Measurements from ENCODE around the gene OLFM1. TPM values are rescaled to one million over a fixed set of nuclear protein-coding genes. Genes with fewer than 3 reads are reported as not detected.
"Not testable (repeated sequence)": the region's sequence is repeated elsewhere in the genome, so short reads cannot be mapped to it uniquely, and the experiment has no call there.

The OLFM1 gene
- total RNA-seq, 2 experiments from 2014 or later, result not detected

- H3K4me3 Mint-ChIP-seq; intact Hi-C loops (cut with DNase I, micrococcal nuclease); H3K4me1 Mint-ChIP-seq; H3K27ac Mint-ChIP-seq; POLR2A ChIA-PET; ATAC-seq; DNase-seq; H3K9me3 Mint-ChIP-seq (ENCODE audit: low read depth); H3K36me3 Mint-ChIP-seq (ENCODE audit: low read depth); CTCF ChIA-PET: not testable (repeated sequence)
- H3K27me3 Mint-ChIP-seq, result peaks cover 21% of the 10 kb centered on the region
These were observed 24.0 kb upstream of the OLFM1 start for GRCh38 chr9:135063466-135063865.

DNA sequence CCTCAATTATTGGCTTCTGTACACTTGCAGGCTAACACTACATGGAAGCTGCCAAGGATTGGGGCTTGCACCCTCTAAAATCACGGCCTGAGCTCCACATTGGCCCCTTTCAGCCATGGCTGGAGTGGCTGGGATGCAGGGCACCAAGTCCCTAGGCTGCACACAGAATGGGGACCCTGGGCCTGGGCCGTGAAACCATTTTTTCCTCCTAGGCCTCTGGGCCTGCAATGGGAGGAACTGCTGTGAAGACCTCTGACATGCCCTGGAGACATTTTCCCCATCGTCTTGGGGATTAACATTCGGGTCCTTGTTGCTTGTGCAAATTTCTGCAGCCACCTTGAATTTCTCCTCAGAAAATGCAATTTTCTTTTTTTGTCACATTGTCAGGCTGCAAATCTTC lies 23.6 kb upstream of the OLFM1 start:
- peaks cover 22% of the 10 kb centered on the region for H3K27me3 Mint-ChIP-seq
- POLR2A ChIA-PET; H3K4me1 Mint-ChIP-seq; H3K27ac Mint-ChIP-seq; ATAC-seq; DNase-seq; H3K36me3 Mint-ChIP-seq (ENCODE audit: low read depth); H3K4me3 Mint-ChIP-seq; H3K9me3 Mint-ChIP-seq (ENCODE audit: low read depth); intact Hi-C loops (cut with DNase I, micrococcal nuclease); CTCF ChIA-PET: not testable (repeated sequence)

DNA sequence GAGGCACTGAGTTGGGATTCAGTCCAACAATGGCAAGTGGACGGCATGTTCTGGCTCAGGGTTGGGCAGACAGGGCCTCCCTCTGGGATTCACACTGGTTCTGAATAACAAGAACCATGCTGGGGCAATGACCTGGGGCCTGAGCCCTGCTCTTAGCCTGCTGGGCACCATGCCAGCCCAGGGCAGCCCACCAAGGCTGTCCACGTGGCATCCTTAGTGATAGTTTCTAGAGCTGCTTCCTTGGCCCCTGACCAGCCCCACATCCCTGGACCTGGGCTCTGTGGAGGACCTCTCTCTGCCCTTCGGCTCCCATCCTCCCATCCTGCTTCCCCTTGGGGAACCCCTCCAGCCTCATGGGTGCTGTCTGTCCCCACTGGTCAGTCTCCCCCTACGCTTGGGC lies 22.3 kb upstream of the OLFM1 start:
- H3K4me3 Mint-ChIP-seq, result no peak overlapping the region
- ATAC-seq, result no peak
- H3K27ac Mint-ChIP-seq, result no peak overlapping the region
- H3K4me1 Mint-ChIP-seq, result no peaks in the 10 kb centered on the region
- intact Hi-C loops (cut with DNase I, micrococcal nuclease), result no loop called here
- CTCF ChIA-PET, result no interaction called here
- no peaks in the 10 kb centered on the region for H3K36me3 Mint-ChIP-seq (ENCODE audit: low read depth)
- POLR2A ChIA-PET, result no interaction called here
- H3K9me3 Mint-ChIP-seq (ENCODE audit: low read depth), result peaks cover 7% of the 10 kb centered on the region
- peaks cover 24% of the 10 kb centered on the region for H3K27me3 Mint-ChIP-seq
- no peak for DNase-seq

GRCh38 chr9:135065804-135066203 lies 21.7 kb upstream of the OLFM1 start:
- ATAC-seq (no peak), DNase-seq (no peak)
- H3K36me3 Mint-ChIP-seq (ENCODE audit: low read depth), result no peaks in the 10 kb centered on the region
- H3K4me1 Mint-ChIP-seq, result no peaks in the 10 kb centered on the region
- peaks cover 7% of the 10 kb centered on the region for H3K9me3 Mint-ChIP-seq (ENCODE audit: low read depth)
- H3K27ac Mint-ChIP-seq, result no peak overlapping the region
- ChIA-PET POLR2A (no interaction called here), CTCF (no interaction called here)
- intact Hi-C loops (cut with DNase I, micrococcal nuclease), result no loop called here
- H3K4me3 Mint-ChIP-seq, result no peak overlapping the region
- H3K27me3 Mint-ChIP-seq, result peaks cover 24% of the 10 kb centered on the region

DNA sequence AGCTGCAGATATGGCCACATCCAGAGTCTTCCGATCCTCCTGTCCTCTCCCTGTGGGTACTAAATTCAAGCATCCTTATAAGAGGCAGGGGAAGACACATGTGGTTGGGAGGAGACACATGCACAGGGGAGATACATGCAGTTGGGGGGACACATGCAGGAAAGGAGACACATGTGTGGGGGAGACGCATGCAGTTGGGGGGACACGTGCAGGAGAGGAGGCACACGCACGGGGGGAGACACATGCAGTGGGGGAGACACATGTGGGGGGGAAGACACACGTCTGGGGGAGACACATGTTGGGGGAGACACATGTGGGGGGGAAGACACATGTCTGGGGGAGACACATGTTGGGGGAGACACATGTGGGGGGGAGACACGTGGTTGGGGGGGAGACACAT lies 21.2 kb upstream of the OLFM1 start:
- H3K4me3 Mint-ChIP-seq, result no peak overlapping the region

GRCh38 chr9:135067096-135067710 lies 20.3 kb upstream of the OLFM1 start:
- ATAC-seq, result no peak
- ChIA-PET CTCF (no interaction called here), POLR2A (no interaction called here)
- peaks cover 25% of the 10 kb centered on the region for H3K27me3 Mint-ChIP-seq
- no peaks in the 10 kb centered on the region for H3K36me3 Mint-ChIP-seq (ENCODE audit: low read depth)
- peaks cover 7% of the 10 kb centered on the region for H3K9me3 Mint-ChIP-seq (ENCODE audit: low read depth)
- H3K4me1 Mint-ChIP-seq, result no peaks in the 10 kb centered on the region
- DNase-seq, result no peak
- no peak overlapping the region for H3K4me3 Mint-ChIP-seq
- intact Hi-C loops (cut with DNase I, micrococcal nuclease), result no loop called here
- no peak overlapping the region for H3K27ac Mint-ChIP-seq

More for the DNA sequence above, 21.2 kb upstream of the OLFM1 start:
- Mint-ChIP-seq H3K27ac (no peak overlapping the region), H3K27me3 (peaks cover 24% of the 10 kb centered on the region), H3K4me1 (no peaks in the 10 kb centered on the region), H3K9me3 (ENCODE audit: low read depth) (peaks cover 7% of the 10 kb centered on the region), H3K36me3 (ENCODE audit: low read depth) (no peaks in the 10 kb centered on the region)
- DNase-seq (no peak), ATAC-seq (no peak)
- ChIA-PET POLR2A (no interaction called here), CTCF (no interaction called here)
- intact Hi-C loops (cut with DNase I, micrococcal nuclease), result no loop called here

DNA sequence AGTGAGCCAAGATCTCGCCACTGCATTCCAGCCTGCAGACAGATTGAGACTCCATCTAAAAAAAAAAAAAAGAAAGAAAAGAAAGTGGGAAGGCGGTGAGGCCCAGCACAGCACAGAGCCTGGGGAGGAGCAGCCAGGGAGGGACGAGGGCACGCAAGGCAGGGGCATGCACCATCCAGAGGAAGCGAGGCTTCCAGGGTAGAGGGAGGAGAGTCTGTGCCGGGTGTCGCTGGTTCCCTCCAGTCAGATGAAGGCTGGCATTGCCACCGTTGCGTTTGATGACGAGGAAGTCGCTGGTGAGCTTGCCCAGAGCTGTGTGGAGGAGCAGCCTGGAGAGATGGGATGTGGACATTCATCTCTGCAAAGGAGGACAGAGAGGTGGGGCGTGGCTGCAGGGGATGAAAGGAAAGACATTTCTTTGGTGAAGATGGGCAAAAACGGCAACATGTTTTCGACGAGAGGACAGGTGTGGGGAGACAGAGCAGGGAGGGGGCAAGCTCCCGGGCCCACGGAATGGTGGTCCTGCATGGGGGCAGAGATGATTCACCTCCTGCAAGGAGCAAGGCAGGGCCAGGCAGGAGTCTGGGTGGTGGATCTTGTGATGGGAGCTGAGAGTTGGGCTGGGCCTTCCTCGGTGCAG lies 18.6 kb upstream of the OLFM1 start:
- H3K36me3 Mint-ChIP-seq (ENCODE audit: low read depth), result no peaks in the 10 kb centered on the region
- intact Hi-C loops (cut with DNase I, micrococcal nuclease), result no loop called here
- DNase-seq (no peak), ATAC-seq (no peak)
- H3K4me3 Mint-ChIP-seq, result no peak overlapping the region
- H3K27ac Mint-ChIP-seq, result no peak overlapping the region
- ChIA-PET CTCF (no interaction called here), POLR2A (no interaction called here)
- H3K9me3 Mint-ChIP-seq (ENCODE audit: low read depth), result peaks cover 7% of the 10 kb centered on the region
- peaks cover 22% of the 10 kb centered on the region for H3K27me3 Mint-ChIP-seq
- H3K4me1 Mint-ChIP-seq, result no peaks in the 10 kb centered on the region

- no peak overlapping the region for H3K4me3 Mint-ChIP-seq
- CTCF ChIA-PET, result no interaction called here
- peaks cover 2% of the 10 kb centered on the region for H3K9me3 Mint-ChIP-seq (ENCODE audit: low read depth)
- ATAC-seq (no peak), DNase-seq (no peak)
- no peak overlapping the region for H3K27ac Mint-ChIP-seq
- peaks cover 22% of the 10 kb centered on the region for H3K27me3 Mint-ChIP-seq
- no peaks in the 10 kb centered on the region for H3K36me3 Mint-ChIP-seq (ENCODE audit: low read depth)
- intact Hi-C loops (cut with DNase I, micrococcal nuclease), result no loop called here
- POLR2A ChIA-PET, result no interaction called here
- no peaks in the 10 kb centered on the region for H3K4me1 Mint-ChIP-seq
These were observed 17.8 kb upstream of the OLFM1 start for GRCh38 chr9:135069558-135070197.

- DNase-seq (no peak), ATAC-seq (no peak)
- Mint-ChIP-seq H3K4me3 (no peak overlapping the region), H3K27me3 (peaks cover 22% of the 10 kb centered on the region), H3K36me3 (ENCODE audit: low read depth) (no peaks in the 10 kb centered on the region), H3K4me1 (no peaks in the 10 kb centered on the region), H3K9me3 (ENCODE audit: low read depth) (peaks cover 2% of the 10 kb centered on the region), H3K27ac (no peak overlapping the region)
- ChIA-PET CTCF (no interaction called here), POLR2A (no interaction called here)
- intact Hi-C loops (cut with DNase I, micrococcal nuclease), result no loop called here
These were observed 17.1 kb upstream of the OLFM1 start for GRCh38 chr9:135070198-135070951.

GRCh38 chr9:135070964-135071735 lies 16.3 kb upstream of the OLFM1 start:
- Mint-ChIP-seq H3K4me1 (no peaks in the 10 kb centered on the region), H3K4me3 (no peak overlapping the region), H3K9me3 (ENCODE audit: low read depth) (no peaks in the 10 kb centered on the region), H3K27ac (no peak overlapping the region), H3K27me3 (peaks cover 17% of the 10 kb centered on the region), H3K36me3 (ENCODE audit: low read depth) (no peaks in the 10 kb centered on the region)
- POLR2A ChIA-PET, result no interaction called here
- intact Hi-C loops (cut with DNase I, micrococcal nuclease), result no loop called here
- DNase-seq (no peak), ATAC-seq (no peak)
- CTCF ChIA-PET, result no interaction called here

DNA sequence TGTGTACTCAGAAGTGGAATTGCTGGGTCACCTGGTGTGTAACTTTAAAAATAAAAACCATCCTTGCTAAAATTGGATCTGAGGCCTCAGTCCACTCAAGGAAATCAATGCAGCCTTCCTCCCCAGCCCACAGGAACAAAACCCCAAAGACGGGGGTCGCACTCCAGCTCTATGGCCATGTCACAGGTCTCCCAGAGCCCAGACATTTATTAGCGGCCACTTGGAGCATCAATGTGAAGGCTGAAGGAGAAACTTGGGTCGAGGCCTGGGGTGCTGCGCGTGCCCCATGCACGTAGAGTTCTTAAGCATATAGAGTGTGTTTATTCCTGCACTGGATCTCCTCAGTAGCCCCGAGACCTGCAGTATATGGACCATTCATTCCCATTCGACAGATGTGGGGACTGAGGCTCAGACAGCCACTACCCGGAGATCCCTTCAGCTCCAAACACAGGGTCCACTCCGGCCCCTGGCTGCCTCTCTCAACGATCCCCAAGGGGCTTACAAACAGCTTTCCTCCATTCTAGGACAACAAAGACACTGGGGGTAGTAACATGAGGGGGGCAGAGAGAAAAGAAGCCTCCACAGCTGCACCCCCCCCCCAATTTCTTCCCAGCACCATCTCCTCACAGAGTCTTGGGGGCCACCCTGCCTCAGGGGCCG lies 14.3 kb upstream of the OLFM1 start:
- no peak overlapping the region for H3K27ac Mint-ChIP-seq
- ATAC-seq, result no peak
- POLR2A ChIA-PET, result no interaction called here
- no peak overlapping the region for H3K4me3 Mint-ChIP-seq
- no peaks in the 10 kb centered on the region for H3K9me3 Mint-ChIP-seq (ENCODE audit: low read depth)
- intact Hi-C loops (cut with DNase I, micrococcal nuclease), result no loop called here
- CTCF ChIA-PET, result interaction anchor here (0.7 kb wide), 1 partner anchor 336 kb away, joined by 3 read pairs; no protein-coding TSS in a partner anchor
- no peaks in the 10 kb centered on the region for H3K4me1 Mint-ChIP-seq
- H3K36me3 Mint-ChIP-seq (ENCODE audit: low read depth), result no peaks in the 10 kb centered on the region
- peaks cover 28% of the 10 kb centered on the region for H3K27me3 Mint-ChIP-seq
- no peak for DNase-seq
